ENCODE data around the gene OR51T1.

GRCh38 chr11:4891996-4892640 lies 10.4 kb downstream of the OR51T1 start:
- no peak for TF ChIP-seq EP300 (IDR thresholded peaks at IDR 0.05)
- TF ChIP-seq POLR2AphosphoS5 (IDR thresholded peaks at IDR 0.05) = no peak
